NCI-H1092 treated with DMSO at 0.1 percent for 48 hours (cell line): ENCODE data around the gene INPP4A.
A peak's percentile ranks its signal among the peaks of the same experiment; 100 is the strongest.

ENCODE experiments used
- DNase-seq: peaks from one replicate; lab custom pipeline; 2025; lab: John Stamatoyannopoulos, UW

INPP4A gene

GRCh38 chr2:98460573-98461497 is 16.2 kb downstream of the INPP4A start:
- DNase-seq, result no peak

- no peak for DNase-seq
These were observed 16.9 kb downstream of the INPP4A start for GRCh38 chr2:98461498-98462049.

GRCh38 chr2:98463081-98463481 is 18.4 kb downstream of the INPP4A start:
- DNase-seq, result no peak

GRCh38 chr2:98463551-98463971 is 18.9 kb downstream of the INPP4A start:
- peak; percentile 27 for DNase-seq

- DNase-seq, result no peak
These were observed 19.5 kb downstream of the INPP4A start for GRCh38 chr2:98463988-98464771.

- no peak for DNase-seq
These were observed 20.2 kb downstream of the INPP4A start for GRCh38 chr2:98464772-98465310.

GRCh38 chr2:98465456-98466226 is 21.0 kb downstream of the INPP4A start:
- DNase-seq, result peak; percentile 82

GRCh38 chr2:98467082-98467536 is 22.5 kb downstream of the INPP4A start:
- DNase-seq, result no peak

- no peak for DNase-seq
These were observed 23.0 kb downstream of the INPP4A start for GRCh38 chr2:98467652-98468051.

GRCh38 chr2:98468621-98469236 is 24.1 kb downstream of the INPP4A start:
- DNase-seq, result no peak

GRCh38 chr2:98469862-98470544 is 25.3 kb downstream of the INPP4A start:
- DNase-seq, result no peak

GRCh38 chr2:98470851-98471255 is 26.2 kb downstream of the INPP4A start:
- no peak for DNase-seq

GRCh38 chr2:98471402-98472131 is 26.9 kb downstream of the INPP4A start:
- DNase-seq, result no peak

GRCh38 chr2:98472132-98472650 is 27.5 kb downstream of the INPP4A start:
- DNase-seq, result no peak

- no peak for DNase-seq
These were observed 28.5 kb downstream of the INPP4A start for GRCh38 chr2:98472961-98473746.

GRCh38 chr2:98473995-98474780 is 29.5 kb downstream of the INPP4A start:
- DNase-seq, result no peak

- DNase-seq, result peak; percentile 26
These were observed 30.4 kb downstream of the INPP4A start for GRCh38 chr2:98474979-98475632.
